IPS-NIHi11 (cell line): ENCODE results near the gene ZCWPW1.
A peak's percentile ranks its signal among the peaks of the same experiment; 100 is the strongest.
"Not testable (repeated sequence)": the region's sequence is repeated elsewhere in the genome, so short reads cannot be mapped to it uniquely, and the experiment has no call there.

Experiments used
- DNase-seq: peaks from one replicate; pipeline ENCODE4 v3.0.0; 2012; ENCODE audit warnings: mixed read lengths, low spot score

ZCWPW1 gene

DNA sequence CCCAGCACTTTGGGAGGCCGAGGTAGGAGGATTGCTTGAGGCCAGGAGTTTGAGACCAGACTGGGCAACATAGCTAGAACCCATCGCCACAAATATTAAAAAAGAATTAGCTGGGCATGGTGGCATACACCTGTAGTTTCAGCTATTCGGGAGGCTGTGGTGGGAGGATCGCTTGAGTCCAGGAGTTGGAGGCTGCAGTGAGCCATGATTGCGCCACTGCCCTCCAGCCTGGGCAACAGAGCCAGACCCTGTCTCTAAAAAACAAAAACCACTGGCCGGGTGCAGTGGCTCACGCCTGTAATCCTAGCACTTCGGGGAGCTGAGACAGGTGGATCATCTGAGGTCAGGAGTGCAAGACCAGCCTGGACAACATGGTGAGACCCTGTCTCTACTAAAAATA is 25.4 kb upstream of the ZCWPW1 start:
- not testable (repeated sequence) for DNase-seq

DNA sequence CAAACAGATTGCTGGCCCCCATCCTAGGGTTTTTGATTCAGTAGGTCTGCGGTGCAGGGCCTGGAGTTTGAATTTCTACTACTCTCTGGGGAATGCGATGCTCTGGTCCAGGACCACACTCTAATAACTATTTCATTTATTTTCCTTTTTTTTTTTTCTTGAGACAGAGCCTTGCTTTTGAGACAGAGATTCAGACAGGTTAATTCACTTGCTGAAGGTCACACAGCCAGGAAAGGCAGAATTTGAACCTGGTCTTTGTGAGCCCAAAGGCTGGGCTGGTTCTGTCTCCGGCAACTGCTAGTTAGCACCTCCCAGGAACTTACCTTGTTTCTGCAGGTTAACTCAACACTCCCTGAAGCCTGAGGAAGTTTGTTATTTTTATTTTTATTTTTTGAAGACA is 24.0 kb upstream of the ZCWPW1 start:
- no peak for DNase-seq

DNA sequence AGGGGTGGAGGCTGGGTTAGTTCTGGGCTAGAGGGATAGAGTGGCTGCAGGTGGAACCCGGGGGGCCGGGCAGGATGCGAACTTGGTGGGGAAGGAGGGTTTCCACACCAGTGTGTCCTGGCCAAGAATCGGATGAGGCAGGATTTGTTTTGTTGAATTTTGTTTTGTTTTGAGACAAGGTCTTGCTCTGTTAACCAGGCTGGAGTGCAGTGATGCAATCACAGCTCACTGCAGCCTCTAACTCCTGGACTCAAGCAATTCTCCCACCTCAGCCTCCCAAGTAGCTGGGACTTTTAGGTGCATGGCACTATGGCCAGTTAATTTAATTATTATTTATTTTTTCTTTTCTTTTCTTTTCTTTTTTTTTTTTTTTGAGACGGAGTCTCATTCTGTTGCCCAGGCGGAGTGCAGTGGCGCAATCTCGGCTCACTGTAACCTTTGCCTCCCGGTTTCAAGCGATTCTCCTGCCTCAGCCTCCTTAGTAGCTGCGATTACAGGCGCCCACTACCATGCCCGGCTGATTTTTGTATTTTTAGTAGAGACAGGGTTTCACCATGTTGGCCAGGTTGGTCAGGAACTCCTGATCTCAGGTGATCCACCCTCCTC is 20.8 kb upstream of the ZCWPW1 start:
- DNase-seq: no peak

DNA sequence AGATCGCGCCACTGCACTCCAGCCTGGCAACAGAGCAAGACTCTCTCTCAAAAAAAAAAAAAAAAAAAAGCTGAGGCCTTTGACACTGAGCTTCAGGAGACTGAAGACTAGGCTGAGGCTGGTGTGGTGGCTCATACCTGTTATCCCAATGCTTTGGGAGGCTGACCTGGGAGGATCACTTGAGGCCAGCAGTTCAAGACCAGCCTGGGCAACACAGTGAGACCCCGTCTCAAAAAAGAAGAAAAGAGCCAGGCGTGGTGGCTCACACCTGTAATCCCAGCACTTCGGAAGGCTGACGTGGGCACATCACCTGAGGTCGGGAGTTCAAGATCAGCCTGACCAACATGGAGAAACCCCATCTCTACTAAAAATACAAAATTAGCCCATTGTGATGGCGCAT is 18.9 kb upstream of the ZCWPW1 start:
- DNase-seq: not testable (repeated sequence)

DNA sequence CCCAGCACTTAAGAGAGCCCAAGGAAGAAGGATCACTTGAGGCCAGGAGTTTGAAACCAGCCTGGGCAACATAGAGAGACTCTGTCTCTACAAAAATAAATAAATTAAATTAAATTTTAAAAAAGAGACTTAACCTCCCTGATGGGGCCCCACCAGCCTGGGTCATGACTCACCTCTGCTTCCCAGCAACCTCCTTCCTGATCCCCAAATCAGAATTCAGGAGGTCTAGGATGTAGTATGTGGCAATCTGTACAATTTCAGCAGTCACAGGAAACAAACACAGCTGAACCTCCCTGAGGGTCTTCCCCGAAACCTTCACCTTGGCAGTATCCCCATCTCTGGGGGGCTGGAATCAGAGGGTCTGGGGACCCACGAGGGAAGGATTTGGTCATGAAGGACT is 17.5 kb upstream of the ZCWPW1 start:
- DNase-seq: no peak

DNA sequence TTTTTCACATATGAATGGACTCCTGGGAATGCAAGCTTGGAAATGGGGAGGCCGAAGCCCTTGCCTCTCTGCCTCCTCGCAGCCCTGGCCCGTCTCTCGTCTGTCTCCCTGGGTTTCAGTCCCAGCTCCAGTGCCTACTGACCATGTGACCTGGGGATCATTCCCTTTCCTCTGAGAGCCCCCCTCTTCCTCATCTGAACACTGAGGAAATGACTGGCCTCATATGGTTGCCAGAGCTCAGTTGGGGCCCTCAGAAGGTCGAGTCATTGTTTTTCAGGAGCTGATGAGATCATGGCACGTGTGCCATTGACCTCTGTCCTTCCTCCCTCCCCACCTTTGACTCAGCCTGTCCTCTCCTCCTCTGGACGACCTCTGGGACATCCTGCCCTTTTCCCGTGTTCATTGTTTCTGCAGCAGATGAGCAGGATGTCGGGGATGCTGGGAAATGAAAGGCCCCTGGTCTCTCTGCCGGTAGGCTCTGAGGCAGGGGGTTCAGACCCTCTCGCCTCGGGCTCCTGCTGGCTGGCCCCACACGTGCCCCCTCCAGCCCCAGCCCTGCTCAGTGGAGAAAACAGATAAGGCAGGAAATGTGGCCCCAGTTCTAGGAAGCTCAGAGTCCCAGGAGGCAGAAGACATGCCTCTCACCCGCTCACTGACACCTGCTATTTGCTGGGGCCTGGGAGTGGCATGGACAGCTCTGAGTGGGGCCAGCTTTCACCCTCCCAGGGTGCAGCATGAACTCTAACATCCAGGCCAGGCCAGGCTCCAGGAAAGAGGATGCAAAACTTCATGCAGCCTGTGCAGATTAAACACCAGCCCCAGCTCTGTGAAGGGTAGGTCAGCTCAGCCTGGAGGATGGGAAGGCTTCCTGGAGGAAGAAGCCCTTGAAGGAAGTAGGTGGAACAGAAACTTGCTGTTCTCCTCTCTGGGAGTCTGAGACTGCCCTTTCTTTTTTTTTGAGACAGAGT is 16.1 kb upstream of the ZCWPW1 start:
- no peak for DNase-seq

DNA sequence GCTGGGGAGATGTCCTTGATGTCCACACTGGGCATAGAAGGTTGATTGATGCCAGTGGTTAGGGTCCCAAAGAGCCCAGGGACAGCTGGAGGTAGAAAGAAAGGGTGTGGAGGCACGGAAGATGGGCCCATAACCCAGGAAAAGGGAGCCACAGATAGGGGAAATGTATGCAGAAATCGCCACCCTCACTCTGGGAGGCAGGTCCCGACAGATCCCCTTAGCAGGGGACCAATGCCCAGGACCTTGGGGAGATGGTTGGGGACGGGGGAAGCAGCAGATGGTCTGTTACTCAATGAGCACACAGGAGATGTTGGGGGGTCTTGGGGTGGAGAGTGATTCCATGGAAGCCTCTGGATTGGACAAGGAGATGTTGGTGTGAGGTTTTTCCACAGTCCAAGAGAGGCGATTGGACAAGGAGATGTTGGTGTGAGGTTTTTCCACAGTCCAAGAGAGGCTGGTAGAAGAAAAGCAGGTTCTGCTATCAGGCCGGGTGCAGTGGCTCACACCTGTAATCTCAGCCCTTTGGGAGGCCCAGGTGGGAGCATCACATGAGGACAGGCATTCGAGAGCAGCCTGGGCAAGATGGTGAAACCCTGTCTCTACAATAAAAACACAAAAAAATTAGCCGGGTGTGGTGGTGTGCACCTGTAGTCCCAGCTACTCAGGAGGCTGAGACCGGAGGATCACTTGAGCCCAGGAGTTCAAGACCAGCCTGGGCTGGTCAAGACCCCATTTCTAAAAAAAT is 14.8 kb upstream of the ZCWPW1 start:
- no peak for DNase-seq

DNA sequence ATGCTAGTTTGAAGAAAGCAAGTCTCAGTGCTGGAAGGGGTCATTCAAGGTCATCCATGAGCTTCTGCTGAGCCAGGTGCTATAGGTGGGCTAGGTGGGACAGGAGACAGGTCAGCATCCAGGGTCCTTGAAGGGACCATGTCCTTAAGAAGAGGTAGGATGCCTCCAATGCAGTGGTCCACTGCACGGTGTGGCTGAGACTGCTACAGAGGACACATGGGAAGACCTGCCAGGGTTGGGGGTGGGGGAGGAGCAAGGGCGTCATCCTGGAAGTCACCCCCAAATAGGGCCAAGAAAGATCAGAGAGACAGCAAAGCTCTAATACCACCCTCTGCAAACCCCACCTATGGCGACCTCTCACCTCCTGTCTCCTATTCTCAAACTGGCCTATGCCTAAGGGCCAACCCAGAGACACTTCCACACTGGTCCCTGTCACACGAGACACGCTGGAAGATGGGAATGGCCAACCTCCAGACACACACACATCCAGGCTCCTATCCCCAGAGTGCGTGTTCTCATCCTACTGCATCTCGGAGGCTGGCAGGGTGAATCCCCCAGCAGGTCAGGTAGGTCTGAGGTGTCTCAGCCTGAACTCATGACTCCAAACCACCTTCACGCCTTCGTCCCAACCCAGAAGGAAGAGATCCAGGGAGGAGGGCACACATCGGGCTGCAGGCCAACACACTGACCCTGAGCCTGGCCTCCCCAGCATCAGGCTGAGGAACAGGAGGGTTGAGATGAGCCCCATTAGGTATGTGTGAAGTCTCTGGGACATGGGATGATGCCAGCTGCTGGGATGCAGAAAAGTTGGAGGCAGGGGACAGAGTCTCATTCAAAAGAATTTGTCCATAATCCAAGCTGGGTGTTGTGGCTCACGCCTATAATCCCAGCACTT is 13.4 kb upstream of the ZCWPW1 start:
- no peak for DNase-seq

DNA sequence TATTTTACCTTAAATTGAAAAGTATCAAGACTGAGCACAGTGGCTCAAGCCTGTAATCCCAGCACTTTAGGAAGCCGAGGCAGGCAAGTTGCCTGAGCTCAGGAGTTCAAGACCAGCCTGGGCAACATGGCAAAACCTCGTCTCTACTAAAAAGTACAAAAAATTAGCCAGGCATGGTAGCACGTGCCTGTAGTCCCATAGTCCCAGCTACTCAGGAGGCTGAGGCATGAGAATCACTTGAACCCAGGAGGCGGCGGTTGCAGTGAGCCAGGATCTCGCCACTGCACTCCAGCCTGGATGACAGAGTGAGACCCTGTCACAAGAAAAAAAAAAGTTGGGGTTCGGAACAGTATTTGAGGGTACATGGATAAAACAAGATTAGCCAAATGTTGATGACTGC is 10.7 kb upstream of the ZCWPW1 start:
- DNase-seq: not testable (repeated sequence)

DNA sequence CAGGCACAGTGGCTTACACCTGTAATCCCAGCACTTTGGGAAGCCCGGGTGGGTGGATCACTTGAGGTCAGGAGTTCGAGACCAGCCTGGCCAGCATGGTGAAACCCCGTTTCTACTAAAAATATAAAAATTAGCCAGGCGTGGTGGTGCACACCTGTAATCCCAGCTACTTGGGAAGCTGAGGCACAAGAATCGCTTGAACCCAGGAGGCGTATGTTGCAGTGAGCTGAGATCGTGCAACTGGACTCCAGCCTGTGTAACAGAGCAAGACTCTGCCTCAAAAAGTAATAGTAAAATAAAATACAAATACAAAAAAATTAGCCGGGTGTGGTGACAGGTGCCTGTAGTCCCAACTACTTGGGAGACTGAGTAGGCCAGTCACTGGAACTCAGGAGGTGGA is 10.2 kb upstream of the ZCWPW1 start:
- not testable (repeated sequence) for DNase-seq

DNA sequence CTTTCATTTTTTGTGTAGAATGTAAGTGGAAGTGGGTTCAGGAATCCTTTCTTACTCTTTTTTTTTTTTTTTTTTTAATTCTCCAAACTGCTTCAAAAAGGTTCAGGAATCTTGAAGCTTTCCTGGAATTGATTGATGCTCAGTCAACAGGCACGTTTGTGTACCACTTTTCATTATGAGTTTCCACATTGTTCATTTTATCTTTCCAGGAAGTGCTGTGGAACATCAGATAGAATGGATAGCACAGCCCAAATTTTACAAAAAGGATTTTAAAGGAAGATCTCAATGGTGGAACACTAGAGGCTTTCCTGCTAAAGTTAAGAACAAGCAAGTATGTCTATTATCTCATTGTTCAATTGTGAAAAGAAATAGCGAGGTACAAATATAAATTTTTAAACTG is 9.7 kb upstream of the ZCWPW1 start:
- DNase-seq: no peak

DNA sequence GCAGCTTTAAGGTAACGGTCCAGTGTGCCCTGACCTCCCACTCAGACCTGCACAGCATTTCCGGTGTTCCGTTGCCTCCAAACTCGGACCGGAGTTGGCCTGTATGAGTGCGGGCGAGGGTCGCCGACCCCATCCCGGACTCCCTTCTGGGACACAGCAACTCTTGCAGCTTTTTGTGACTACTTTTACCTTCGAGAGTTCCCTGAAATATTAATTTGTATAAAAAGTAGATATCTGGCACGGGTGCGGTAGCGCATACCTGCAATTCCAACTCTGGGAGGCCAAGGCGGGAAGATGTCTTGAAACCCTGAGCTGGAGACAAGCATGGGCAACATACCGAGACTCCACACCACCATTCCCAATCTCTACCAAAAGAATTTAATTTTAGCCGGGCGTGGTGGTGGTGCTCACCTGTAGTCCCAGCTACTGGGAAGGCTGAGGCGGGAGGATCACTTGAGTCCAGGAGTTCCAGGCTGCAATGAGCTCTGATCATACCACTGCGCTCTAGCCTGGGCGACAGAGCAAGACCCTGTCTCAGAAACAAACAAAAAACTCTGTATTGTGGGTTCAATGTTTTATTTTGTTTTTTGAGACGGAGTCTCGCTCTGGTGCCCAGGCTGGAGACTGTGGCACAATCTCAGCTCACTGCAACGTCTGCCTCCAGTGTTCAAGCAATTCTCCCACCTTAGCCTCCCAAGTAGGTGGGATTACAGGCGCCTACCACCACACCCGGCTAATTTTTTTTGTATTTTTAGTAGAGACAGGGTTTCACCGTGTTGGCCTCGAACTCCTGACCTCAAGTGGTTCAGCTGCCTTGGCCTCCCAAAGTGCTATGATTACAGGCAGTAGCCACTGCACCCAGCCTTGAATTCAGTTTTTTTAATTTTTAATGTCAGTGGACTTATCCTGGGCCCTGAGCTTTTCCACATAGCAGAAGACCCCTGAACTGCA is 8.9 kb upstream of the ZCWPW1 start:
- no peak for DNase-seq

DNA sequence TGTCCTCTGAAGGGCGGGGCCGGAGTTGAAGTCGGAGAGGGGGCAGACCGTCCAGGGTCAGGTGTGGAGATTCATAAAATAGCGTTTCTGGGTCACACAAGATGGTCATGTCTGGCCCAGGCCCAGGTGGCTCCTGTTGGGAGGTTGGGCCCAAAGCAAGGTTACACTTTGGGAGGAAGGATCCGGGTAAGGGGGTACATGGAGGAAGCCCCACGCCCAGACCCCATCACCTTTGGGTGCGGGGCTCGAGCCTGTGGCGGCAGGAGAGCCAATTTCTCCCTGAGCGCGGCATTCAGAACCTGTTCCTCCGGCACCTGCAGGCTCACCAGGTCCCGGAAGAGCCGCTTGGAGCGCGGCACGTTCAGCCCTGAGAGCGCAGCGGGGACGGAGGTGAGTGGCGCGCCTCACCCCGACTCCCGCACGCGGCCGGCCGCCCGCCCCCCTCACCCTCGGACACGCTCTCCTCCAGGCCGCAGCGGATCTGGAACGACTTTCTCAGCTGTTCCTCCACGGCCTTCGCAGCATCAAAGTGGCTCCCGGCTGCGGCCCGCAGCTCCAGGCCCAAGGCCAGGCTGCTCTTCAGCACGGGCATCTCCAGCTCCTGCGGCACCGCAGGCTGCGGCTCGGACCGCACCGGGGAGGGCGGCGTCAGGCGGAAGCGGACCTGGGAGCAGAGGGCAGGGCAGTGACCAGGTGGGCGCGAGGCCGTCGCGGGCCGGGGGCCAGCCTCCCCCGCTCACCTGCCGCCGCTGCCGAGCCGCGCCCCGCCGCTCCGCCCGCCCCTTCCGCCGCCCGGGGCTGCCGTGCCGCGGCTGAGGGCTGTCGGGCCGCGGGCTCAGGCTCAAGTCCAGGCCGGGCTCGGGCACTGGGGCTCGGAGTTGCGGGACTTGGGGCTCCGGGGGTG is 7.2 kb upstream of the ZCWPW1 start:
- DNase-seq: peak; percentile 65

DNA sequence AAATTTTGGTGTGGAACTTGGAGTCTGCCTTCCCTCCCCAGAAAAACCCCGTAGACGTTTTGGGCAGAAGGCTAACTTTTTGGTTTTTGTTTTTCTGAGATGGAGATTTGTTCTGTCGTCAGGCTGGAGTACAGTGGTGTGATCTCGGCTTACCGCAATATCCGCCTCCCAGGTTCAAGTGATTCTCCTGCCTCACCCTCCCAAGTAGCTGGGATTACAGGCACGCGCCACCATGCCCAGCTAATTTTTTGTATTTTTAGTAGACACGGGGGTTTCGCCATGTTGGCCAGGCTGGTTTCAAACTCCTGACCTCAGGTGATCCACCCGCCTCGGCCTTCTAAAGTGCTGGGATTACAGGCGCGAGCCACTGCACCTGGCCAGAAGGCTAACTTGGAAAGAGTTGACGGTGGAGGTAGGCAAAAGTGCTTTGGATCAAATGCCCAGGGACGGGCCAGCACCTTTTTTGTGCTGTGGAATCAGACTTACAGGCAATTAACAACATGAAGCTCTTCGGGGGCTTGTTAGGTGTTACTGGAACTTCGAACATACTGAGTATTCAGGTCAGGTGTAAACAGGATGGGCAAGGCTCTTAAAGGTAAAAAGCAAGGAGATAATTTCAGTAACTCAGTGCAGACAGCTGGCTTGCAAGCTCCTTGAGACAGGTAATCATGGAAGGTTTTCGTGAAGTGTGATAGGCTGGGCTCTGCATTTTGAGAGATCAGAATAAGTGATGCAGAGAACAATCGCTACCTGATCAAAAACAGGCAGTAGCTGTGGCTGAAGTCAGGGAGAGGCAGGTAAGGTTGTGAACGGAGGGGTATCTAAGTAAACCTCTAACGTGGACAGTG is 6.0 kb upstream of the ZCWPW1 start:
- DNase-seq: no peak

DNA sequence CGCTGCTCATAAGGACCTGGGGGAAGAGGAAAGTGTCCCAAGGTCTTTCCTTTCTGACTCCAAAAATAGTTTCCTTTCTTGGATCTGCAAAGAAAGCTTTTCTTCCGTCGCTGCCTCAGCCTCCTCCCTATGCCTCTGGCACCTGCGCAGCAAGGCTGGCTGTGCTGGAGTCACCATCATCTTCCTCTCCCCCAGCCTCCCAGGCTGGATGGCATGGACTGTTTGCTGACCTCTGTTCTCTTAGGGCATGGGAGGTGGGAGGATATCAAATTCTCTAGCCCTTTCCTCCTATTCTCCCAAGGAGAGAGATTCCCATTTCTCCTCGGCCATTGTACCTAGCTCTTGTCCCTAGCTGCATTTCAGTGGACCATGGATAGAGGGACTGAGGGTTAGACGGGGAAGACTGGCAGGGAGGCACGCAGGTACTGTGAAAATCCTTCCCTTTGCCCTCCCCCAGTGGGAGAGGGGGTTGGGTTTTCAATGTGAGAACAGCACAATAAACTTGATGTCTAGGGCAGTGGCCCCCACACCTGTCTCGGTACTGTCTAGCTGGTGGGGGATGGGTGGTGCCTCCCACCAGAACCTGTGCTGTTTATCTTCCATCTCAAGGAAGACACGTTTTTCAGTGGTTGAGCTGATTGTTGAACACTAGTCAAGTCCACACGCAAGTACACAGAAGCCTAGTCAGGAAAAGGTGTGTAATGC is 5.2 kb upstream of the ZCWPW1 start:
- DNase-seq: no peak

DNA sequence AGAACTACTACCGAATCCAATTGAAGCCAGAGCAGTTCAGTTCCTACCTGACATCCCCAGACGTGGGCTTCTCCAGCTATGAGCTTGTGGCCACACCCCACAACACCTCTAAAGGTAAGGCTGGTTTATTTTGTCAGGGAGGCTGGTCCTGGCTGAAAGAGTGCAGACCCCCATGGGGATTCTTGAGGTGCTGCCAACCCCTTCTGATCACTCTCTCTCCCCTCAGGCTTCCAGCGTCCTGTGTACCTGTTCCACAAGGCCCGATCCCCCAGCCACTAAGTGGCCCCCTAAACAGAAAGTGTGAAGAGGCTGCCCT is 4.7 kb upstream of the ZCWPW1 start:
- DNase-seq: no peak

DNA sequence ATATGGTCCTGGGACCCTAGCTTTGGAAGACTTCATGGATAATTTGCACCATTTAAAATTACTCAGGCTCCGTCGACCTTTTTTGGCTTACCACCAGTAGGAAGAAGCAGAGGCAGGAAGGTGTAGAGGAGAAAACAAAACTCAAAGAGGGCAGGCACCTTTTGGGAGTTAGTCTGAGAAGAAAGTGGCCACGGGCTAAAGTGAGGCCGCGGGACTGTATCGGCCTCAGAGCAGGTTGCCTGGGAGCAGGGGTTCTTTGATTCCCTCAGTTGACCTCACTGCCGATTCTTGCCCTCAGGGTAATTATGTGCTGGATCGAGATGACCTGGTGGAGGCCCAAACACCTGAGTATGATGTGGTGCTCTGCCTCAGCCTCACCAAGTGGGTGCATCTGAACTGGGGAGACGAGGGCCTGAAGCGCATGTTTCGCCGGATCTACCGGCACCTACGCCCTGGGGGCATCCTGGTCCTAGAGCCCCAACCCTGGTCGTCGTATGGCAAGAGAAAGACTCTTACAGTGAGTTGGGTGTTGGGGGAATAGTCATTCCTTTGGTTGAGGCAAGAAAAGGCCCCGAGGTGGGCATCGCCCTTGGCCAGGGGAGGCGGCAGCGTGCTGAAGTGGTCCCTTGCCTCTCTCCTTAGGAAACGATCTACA is 4.2 kb upstream of the ZCWPW1 start:
- no peak for DNase-seq

DNA sequence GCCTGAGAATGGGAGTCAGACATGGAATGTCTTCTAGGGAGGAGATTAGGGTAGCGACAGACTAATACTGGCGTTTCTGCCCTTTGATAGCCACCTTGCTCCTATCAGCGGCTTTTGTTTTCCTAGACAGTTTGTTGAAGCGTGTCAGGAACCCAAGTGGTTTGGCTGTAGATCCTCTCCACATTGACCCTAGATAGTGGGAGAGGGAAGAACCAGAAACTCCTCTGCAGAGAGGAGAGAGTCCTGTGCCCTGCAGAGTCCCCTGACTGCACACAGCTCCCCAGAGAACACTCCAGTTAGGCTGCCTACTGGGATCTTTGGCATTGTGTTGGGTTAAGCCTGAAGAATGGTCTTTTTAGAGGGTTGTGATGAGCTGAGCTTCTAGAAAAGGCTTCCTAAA is 3.5 kb upstream of the ZCWPW1 start:
- no peak for DNase-seq
